GM18951 (cell line): ENCODE results near the gene NCF4.

Experiments used
- POLR2A ChIP-seq: IDR thresholded peaks from 4 replicates; pipeline ENCODE4 v1.6.1; 2011; ENCODE audit warnings: mild to moderate bottlenecking; ENCODE audit not compliant: insufficient read length, insufficient read depth; ENCODE audit errors: extremely low read depth
- in situ Hi-C: fragments of 300-500 bp; cut with MboI; formaldehyde crosslinking; loops from one replicate; pipeline ENCODE4 v1.12.0; 2022; ENCODE audit warnings: low sequenced_read_pairs, mixed read lengths, inconsistent platforms; ENCODE audit not compliant: unreplicated experiment

Gene NCF4

DNA sequence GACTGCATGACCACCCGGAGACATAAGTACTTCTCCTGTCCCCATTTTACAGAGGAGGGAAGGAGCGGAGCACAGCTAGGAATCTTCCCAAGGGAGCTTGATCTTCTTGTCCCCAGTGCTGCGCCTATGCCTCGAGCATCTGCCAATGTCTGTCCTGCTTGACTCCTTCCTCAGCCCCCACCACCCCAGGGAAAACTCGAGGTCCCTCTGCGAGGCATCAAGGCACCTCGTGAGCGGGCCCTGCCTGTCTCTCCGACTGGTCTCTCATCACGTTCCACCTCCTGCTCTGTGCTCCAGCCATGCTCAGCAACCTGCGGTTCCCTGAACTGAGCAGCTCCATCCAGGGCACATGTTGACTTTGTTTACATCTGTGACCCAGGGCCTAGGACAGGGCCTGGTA, 2.5 kb downstream of the NCF4 start:
- in situ Hi-C loops: loop anchor here (10.0 kb wide), 1 partner anchor 112 kb away; no protein-coding TSS in a partner anchor
- TF ChIP-seq POLR2A: no peak

DNA sequence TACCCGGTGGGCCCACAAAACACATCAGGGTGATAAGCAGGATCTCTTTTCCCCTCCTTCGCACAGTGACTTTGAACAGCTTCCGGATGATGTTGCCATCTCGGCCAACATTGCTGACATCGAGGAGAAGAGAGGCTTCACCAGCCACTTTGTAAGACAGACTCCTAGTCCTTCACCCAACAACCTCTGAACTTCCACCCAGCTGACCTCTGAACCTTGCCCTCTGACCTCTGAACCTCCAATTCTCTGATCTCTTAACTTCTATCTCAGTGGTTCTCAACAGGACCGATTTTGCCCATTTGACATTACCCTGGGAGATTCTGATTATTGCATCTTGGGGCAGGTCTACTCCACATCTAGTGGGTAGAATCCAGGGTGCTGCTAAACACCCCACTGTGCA, 3.2 kb downstream of the NCF4 start:
- no peak for TF ChIP-seq POLR2A
- in situ Hi-C loops: loop anchor here (10.0 kb wide), 1 partner anchor 111 kb away; no protein-coding TSS in a partner anchor

GRCh38 chr22:36864454-36865215, 3.8 kb downstream of the NCF4 start:
- no peak for TF ChIP-seq POLR2A
- in situ Hi-C loops: loop anchor here (10.0 kb wide), 1 partner anchor 110 kb away; no protein-coding TSS in a partner anchor

DNA sequence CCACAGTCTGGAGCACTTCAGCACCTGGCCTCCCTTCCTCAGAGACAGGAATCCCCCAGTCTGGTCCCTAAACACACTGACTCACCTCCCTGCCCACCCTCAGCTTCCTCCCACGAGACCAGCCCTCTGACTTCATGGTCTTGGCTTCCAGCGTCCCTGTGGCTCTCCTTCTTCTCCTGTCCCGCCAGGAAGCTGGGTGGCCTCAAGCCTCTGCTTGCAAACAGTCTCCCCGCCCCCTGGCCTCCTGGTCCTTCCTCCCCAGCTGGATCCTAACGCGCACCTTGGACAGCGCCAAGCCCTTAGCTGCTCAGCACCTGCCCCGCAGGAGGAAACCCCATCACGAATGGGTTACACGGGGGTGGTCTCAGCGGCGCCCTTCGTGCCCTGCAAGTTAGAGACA, 4.5 kb downstream of the NCF4 start:
- in situ Hi-C loops: loop anchor here (10.0 kb wide), 1 partner anchor 109 kb away; no protein-coding TSS in a partner anchor
- no peak for TF ChIP-seq POLR2A

DNA sequence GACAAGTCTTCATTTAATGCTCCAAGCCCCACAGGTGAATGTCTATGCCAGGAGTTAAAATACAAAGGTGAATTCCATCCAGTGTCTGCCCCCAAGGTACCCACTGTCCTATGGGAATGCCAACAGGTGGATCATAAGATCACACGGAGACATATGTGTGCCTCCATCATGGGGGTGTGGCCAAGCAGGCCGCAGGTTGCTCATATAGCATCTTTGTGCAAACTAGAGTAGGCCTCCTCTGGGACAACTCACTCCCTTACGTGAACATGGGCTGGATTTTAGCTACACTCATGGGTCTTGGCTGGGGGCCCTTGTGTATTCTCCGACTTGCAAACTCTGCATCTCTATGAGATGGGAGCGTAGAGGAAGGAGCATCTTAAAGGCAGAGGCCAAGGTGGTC, 6.9 kb downstream of the NCF4 start:
- in situ Hi-C loops: loop anchor here (10.0 kb wide), 1 partner anchor 107 kb away; no protein-coding TSS in a partner anchor
- no peak for TF ChIP-seq POLR2A

DNA sequence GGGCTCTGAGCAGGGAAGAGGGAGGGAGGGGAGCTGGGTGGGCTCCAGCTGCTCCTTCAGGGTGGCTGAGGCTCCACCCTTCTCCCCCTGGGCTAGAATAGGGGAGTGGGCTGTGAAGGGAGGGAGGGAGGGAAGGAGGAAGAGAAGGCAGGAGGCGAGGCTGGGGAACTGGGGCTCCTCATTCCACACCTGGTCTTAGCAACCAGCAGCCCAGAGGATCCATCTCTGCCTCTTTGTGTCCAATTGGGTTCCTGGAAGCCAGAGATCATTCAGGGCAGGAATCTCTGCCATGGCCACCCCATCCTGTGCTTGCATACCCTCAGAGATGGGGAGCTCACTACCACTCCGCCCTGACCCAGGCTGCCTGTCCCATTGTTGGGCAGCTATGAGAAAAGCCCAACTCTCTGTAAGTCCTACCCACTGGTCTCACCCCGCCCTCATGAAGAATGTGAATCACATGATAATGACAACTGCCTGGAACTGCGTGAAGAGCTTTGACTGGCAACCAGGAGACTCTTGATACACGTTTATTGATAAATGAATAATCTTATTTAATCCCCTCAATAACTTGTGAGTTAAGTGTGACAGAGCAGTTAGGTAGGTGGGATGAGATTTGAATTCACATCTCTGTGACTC, 7.9 kb downstream of the NCF4 start:
- no peak for TF ChIP-seq POLR2A
- in situ Hi-C loops: loop anchor here (10.0 kb wide), 1 partner anchor 106 kb away; no protein-coding TSS in a partner anchor

DNA sequence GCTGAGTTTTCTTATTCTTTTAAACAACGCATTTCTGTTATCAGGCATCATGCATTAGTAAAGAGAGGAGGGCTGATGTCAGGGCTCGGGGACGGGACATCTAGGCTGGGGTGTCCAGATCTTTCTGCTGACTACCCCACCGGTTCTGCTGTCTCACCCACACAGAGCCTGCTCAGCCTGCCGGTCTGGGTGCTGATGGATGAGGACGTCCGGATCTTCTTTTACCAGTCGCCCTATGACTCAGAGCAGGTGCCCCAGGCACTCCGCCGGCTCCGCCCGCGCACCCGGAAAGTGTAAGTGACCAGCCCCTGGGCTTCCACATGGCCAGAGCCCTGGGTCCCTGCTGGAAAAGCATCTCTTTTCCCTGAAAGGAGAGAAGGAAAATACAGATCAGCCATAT, 9.4 kb downstream of the NCF4 start:
- no peak for TF ChIP-seq POLR2A
- in situ Hi-C loops: no loop called here

GRCh38 chr22:36871669-36872081, 10.9 kb downstream of the NCF4 start:
- in situ Hi-C loops: no loop called here
- no peak for TF ChIP-seq POLR2A

GRCh38 chr22:36872084-36872483, 11.3 kb downstream of the NCF4 start:
- in situ Hi-C loops: no loop called here
- no peak for TF ChIP-seq POLR2A

GRCh38 chr22:36872866-36873498, 12.2 kb downstream of the NCF4 start:
- in situ Hi-C loops: no loop called here
- TF ChIP-seq POLR2A: no peak

DNA sequence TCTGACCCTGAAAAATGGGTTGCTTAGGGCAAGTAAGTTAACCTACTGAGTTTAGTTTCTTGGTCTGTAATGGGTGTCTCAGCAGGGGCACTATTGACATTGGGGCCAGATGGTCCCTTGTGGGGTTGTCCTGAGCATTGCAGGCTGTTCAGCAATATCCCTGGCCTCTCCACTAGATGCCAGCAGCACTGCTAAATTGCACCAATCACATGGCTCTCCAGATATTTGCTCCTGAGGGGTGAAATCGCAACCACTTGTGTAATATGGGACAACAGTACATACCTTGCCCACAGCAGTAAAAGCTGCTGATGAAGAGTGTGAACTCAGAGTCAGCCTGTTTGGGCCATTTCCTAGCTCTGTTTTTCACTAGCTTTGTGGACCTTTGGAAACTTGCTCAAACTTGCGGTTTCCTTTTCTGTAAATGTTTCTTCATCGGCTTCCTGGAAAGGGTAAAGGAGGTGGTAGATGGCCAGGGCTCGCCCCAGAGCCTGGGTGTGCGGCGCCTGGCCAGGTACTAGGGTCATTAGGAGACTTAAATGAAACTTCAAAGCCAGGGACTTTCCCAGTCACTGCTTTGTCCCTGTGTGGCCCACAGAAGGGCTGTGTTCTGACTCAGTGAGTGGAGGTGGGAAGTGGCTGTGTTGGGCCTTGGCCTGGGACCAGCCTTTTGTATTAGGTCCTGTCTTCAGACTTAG, 13.0 kb downstream of the NCF4 start:
- TF ChIP-seq POLR2A: no peak
- in situ Hi-C loops: no loop called here

DNA sequence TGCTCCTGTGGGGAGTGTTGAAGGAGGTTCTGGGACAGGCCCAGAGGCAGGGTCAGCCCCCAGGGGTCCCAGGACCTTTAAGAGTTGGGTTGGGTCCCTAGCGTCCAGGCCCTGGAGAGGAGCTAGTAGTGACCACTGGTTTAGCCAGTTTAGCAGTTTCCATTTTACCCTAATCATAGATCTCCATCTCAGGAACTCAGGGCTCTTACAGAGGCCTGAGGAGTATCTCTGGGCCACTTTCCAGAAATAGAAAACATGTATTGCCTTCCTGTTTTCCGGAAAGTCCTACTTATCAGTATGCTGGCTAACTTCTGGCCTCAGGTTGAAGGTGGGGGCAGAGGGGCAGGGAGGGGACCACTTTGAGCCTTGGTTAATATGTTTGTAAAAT, 13.5 kb downstream of the NCF4 start:
- in situ Hi-C loops: no loop called here
- no peak for TF ChIP-seq POLR2A

DNA sequence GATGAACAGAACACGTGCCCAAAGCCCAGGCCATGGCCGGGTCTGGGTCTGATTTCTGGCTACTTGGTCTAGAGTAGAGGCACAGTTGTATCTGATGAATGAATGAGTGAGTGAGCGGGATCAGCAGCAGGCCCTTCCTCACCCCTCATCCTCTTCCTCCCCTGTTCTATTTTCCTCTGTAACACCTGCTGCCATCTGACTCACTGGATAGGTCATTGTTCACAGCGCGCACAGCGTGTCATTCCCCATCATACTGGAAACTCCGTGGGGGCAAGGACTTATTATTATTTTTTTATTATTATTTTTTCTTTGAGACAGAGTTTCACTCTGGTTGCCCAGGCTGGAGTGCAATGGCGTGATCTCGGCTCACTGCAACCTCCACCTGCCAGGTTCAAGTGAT, 13.9 kb downstream of the NCF4 start:
- no peak for TF ChIP-seq POLR2A
- in situ Hi-C loops: no loop called here
